ENCODE results near the gene GJC2.

DNA sequence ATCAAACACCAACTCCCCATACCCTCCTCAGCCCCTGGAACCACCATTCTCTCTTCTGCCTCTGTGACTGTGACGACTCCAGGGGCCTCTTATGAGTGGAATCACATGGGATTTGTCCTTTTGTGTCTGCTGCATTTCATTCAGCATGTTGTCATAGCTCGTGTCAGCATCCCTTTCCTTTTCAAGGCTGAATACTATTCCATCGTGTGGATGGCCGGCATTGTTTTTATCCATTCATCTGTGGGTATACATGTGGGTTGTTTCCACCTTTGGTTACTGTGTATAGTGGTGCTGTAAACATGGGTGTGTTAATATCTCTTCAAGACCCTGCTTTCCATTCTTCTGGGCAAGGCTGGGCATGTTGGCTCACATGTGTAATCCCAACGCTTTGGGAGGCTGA is 41.0 kb downstream of the GJC2 start:
- no peak for TF ChIP-seq ZBTB33 (IDR thresholded peaks at IDR 0.05; ENCODE audit: extremely low read depth, insufficient replicate concordance, low read length)
- no peak for TF ChIP-seq YY1 (IDR thresholded peaks at IDR 0.05; ENCODE audit: extremely low read depth, insufficient replicate concordance, low read depth, low read length)
- TF ChIP-seq ATF3 (IDR thresholded peaks at IDR 0.05) = no peak

Measured in HCT116 (cell line).